Neuron (in vitro differentiated cells): ENCODE measurements around the gene ERN1.

Experiments
- H2AFZ ChIP-seq: one replicate; pipeline ENCODE4 v1.6.1; 2013; ENCODE audit warnings: low read depth, mild to moderate bottlenecking, inconsistent platforms, low read length, moderate library complexity
- H3K27me3 ChIP-seq: one replicate; pipeline ENCODE4 v1.6.1; 2013; ENCODE audit warnings: low read length; ENCODE audit not compliant: insufficient read depth
- H3K36me3 ChIP-seq: one replicate; pipeline ENCODE4 v1.6.1; 2013; ENCODE audit warnings: low read length; ENCODE audit not compliant: insufficient read depth
- H3K4me1 ChIP-seq: one replicate; pipeline ENCODE4 v1.6.1; 2013; ENCODE audit warnings: low read length; ENCODE audit not compliant: insufficient read depth
- H3K4me3 ChIP-seq: 2 replicates; pipeline ENCODE4 v1.5.1; 2013; ENCODE audit warnings: mild to moderate bottlenecking, low read length, moderate library complexity
- H3K9me3 ChIP-seq: one replicate; pipeline ENCODE4 v1.6.1; 2013; ENCODE audit warnings: low read length

ERN1 gene

GRCh38 chr17:63997341-63998048 is 132.4 kb downstream of the ERN1 start:
- Histone ChIP-seq H3K4me3 (peak overlapping the region; percentile 62), H3K9me3 (no peaks in the 10 kb centered on the region), H3K4me1 (no peaks in the 10 kb centered on the region), H3K36me3 (no peaks in the 10 kb centered on the region), H2AFZ (peak overlapping the region; percentile 94), H3K27me3 (peaks cover 15% of the 10 kb centered on the region)

- no peaks in the 10 kb centered on the region for H3K36me3 ChIP-seq
- H3K27me3 ChIP-seq, result peaks cover 22% of the 10 kb centered on the region
- no peak overlapping the region for H2AFZ ChIP-seq
- no peaks in the 10 kb centered on the region for H3K9me3 ChIP-seq
- H3K4me1 ChIP-seq, result no peaks in the 10 kb centered on the region
- no peak overlapping the region for H3K4me3 ChIP-seq
Observed at GRCh38 chr17:63996430-63997182, 133.3 kb downstream of the ERN1 start.

DNA sequence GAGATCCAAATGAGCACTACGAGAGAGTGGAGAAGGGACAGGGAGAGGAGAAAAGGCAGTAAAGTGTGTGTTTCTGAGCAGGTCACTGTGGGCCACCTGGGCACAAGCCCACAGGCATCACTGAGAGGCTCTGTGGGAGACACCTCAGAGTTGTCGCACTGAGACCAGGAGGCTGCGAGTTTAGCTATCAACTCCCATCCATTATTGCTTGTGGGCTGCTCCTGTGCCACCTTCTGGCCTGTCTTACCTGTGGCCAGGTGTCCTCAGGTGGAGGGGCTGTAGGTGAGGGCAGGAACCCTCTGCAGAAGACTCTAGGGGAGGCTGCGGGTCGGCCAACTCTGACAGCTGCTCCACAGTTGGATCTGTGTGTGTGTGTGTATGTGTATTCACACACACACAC is 134.3 kb downstream of the ERN1 start:
- H2AFZ ChIP-seq, result no peak overlapping the region
- H3K4me3 ChIP-seq, result no peak overlapping the region
- H3K9me3 ChIP-seq, result no peaks in the 10 kb centered on the region
- H3K4me1 ChIP-seq, result no peaks in the 10 kb centered on the region
- peaks cover 22% of the 10 kb centered on the region for H3K27me3 ChIP-seq
- H3K36me3 ChIP-seq, result no peaks in the 10 kb centered on the region

- Histone ChIP-seq H3K27me3 (peaks cover 28% of the 10 kb centered on the region), H3K36me3 (no peaks in the 10 kb centered on the region), H3K4me1 (peaks cover 2% of the 10 kb centered on the region), H2AFZ (no peak overlapping the region), H3K4me3 (no peak overlapping the region), H3K9me3 (no peaks in the 10 kb centered on the region)
Observed at GRCh38 chr17:63993368-63993985, 136.5 kb downstream of the ERN1 start.

DNA sequence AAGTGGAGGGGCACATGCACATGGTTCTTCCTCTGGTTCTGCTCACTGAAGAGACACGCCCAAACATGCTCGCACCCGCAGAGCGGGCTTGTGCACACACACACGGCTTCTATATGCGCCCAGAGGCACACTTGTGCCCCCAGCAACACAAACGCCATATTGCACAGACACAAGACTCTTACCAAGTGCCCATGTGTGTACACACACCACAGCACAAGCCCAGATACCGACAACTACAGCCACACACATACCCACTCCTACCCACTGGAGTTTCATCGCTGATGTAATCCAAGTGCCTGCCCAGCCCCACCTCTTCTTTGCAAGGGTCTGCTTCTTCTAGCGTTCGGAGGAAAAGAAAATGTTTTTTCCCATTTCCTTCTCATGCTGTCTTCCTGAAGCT is 138.3 kb downstream of the ERN1 start:
- H3K36me3 ChIP-seq, result no peaks in the 10 kb centered on the region
- no peak overlapping the region for H3K4me3 ChIP-seq
- H3K27me3 ChIP-seq, result peaks cover 20% of the 10 kb centered on the region
- H2AFZ ChIP-seq, result no peak overlapping the region
- no peaks in the 10 kb centered on the region for H3K9me3 ChIP-seq
- peaks cover 2% of the 10 kb centered on the region for H3K4me1 ChIP-seq

- H2AFZ ChIP-seq, result no peak overlapping the region
- no peaks in the 10 kb centered on the region for H3K9me3 ChIP-seq
- peaks cover 20% of the 10 kb centered on the region for H3K27me3 ChIP-seq
- H3K4me3 ChIP-seq, result no peak overlapping the region
- H3K36me3 ChIP-seq, result no peaks in the 10 kb centered on the region
- peaks cover 2% of the 10 kb centered on the region for H3K4me1 ChIP-seq
Observed at GRCh38 chr17:63989622-63990345, 140.2 kb downstream of the ERN1 start.
